Gastrocnemius medialis (tissue), 4 donors: ENCODE measurements around the gene C14orf180. TPM values are rescaled to one million over a fixed set of nuclear protein-coding genes. Genes with fewer than 3 reads are reported as not detected.
"Not testable (repeated sequence)": the region's sequence is repeated elsewhere in the genome, so short reads cannot be mapped to it uniquely, and the experiment has no call there.

Experiments
- ATAC-seq, 2 donors: fragments of 150-250 bp; one replicate each; pipeline ENCODE4 v1.9.1; 2016
- DNase-seq, 2 donors: peaks; one replicate each; pipeline ENCODE4 v3.0.0-alpha.2; 2019
- H3K27ac ChIP-seq, 4 donors: fragments of 200-600 bp; sonication (generic); 1 replicate in 1 of 4; 2 replicates in 3 of 4; pipeline ENCODE4 v1.5.1; 2016 to 2018; ENCODE audit warnings: mild to moderate bottlenecking in 2 of 4, moderate library complexity in 1 of 4
- H3K27me3 ChIP-seq, 3 donors: fragments of 200-600 bp; sonication (generic) in 2 of 3; 1 replicate in 1 of 3; 2 replicates in 2 of 3; pipeline versions ENCODE4 v1.5.1 to v1.6.0; 2016 to 2019; ENCODE audit warnings: mild to moderate bottlenecking in 1 of 3, moderate library complexity in 1 of 3
- H3K36me3 ChIP-seq, 2 donors: fragments of 200-600 bp; sonication (generic) in 1 of 2; one replicate each; pipeline ENCODE4 v1.5.1; 2017 to 2018
- H3K4me1 ChIP-seq, 2 donors: fragments of 200-600 bp; sonication (generic) in 1 of 2; one replicate each; pipeline ENCODE4 v1.5.1; 2016 to 2017; ENCODE audit warnings: mild to moderate bottlenecking in 2 of 2
- H3K4me3 ChIP-seq, 4 donors: fragments of 200-600 bp; sonication (generic) in 3 of 4; 1 replicate in 1 of 4; 2 replicates in 3 of 4; pipeline ENCODE4 v1.5.1; 2016 to 2019; ENCODE audit warnings: mild to moderate bottlenecking in 2 of 4
- H3K9me3 ChIP-seq, 3 donors: fragments of 200-600 bp; sonication (generic) in 2 of 3; 1 replicate in 1 of 3; 2 replicates in 2 of 3; pipeline ENCODE4 v1.5.1; 2016 to 2019
- CTCF ChIP-seq, 5 experiments: fragments of 450-650 bp in 3 of 5; fragments of 200-600 bp in 2 of 5; sonication (generic) in 2 of 5; IDR thresholded peaks in 4 of 5; conservative IDR thresholded peaks in 1 of 5; 1 replicate in 4 of 5; 2 replicates in 1 of 5; pipeline ENCODE4 v1.5.1; 2016 to 2019; ENCODE audit warnings: antibody characterized with exemption in 5 of 5, mild to moderate bottlenecking in 3 of 5, moderate library complexity in 3 of 5
- POLR2A ChIP-seq, 2 donors: fragments of 450-650 bp; IDR thresholded peaks; one replicate each; pipeline ENCODE4 v1.6.1; 2017; ENCODE audit warnings: antibody characterized with exemption in 2 of 2, mild to moderate bottlenecking in 2 of 2, moderate library complexity in 2 of 2
- in situ Hi-C, 4 donors: fragments of 200-750 bp; cut with MboI; loops; one replicate each; pipeline versions ENCODE4 v1.15.0 to v1.8.0; 2017; ENCODE audit warnings: low sequenced_read_pairs in 4 of 4
- intact Hi-C: fragments of 100-400 bp; cut with DNase I; formaldehyde crosslinking; loops from one replicate; pipeline ENCODE4 v1.15.1; 2023; ENCODE audit warnings: low total_unique reads
- total RNA-seq, 4 donors: library from RNA; depleted of rRNA; stranded (reverse); fragments of >200 nt; gene quantifications; one replicate each; pipeline versions ENCODE4 v1.1.0 to v1.2.3, GENCODE V29; 2016

Gene C14orf180
- total RNA-seq, 4 donors from 2014 or later, result 0.16 to 1.5 (median 0.25) TPM

- no peak for DNase-seq
- in situ Hi-C loops (loop anchor here in 1 of 4 donors (25.0 kb wide), 1 partner anchor 498 kb away; the partner anchor contains the start of gene KIF26A), intact Hi-C loops (no loop called here)
- Histone ChIP-seq H3K4me3 (no peak overlapping the region), H3K27me3 (peaks cover 5 to 12% (median 9%) of the 10 kb centered on the region in 3 donors), H3K27ac (no peak overlapping the region), H3K4me1 (no peaks in the 10 kb centered on the region), H3K9me3 (no peaks in the 10 kb centered on the region), H3K36me3 (no peaks in the 10 kb centered on the region)
- no peak for ATAC-seq
- TF ChIP-seq POLR2A (IDR thresholded peaks at IDR 0.05) (no peak), CTCF (IDR thresholded peaks at IDR 0.05 in 4 of 5, conservative IDR thresholded peaks at IDR 0.05 in 1 of 5) (no peak)
These were observed 55.5 kb downstream of the C14orf180 start for GRCh38 chr14:104634886-104635570.

- Histone ChIP-seq H3K27me3 (peaks cover 4 to 15% (median 12%) of the 10 kb centered on the region in 3 donors), H3K4me3 (no peak overlapping the region), H3K4me1 (no peaks in the 10 kb centered on the region), H3K27ac (no peak overlapping the region), H3K9me3 (no peaks in the 10 kb centered on the region), H3K36me3 (no peaks in the 10 kb centered on the region)
- TF ChIP-seq CTCF (IDR thresholded peaks at IDR 0.05 in 4 of 5, conservative IDR thresholded peaks at IDR 0.05 in 1 of 5) (no peak), POLR2A (IDR thresholded peaks at IDR 0.05) (no peak)
- DNase-seq (no peak), ATAC-seq (no peak)
- intact Hi-C loops, result no loop called here
- in situ Hi-C loops, result loop anchor here in 1 of 4 donors (25.0 kb wide), 1 partner anchor 498 kb away; the partner anchor contains the start of gene KIF26A
These were observed 56.2 kb downstream of the C14orf180 start for GRCh38 chr14:104635717-104636116.

- Histone ChIP-seq H3K27ac (no peak overlapping the region), H3K4me1 (no peaks in the 10 kb centered on the region), H3K9me3 (no peaks in the 10 kb centered on the region), H3K4me3 (no peak overlapping the region), H3K27me3 (peaks cover 4 to 15% (median 12%) of the 10 kb centered on the region in 3 donors), H3K36me3 (no peaks in the 10 kb centered on the region)
- in situ Hi-C loops (loop anchor here in 1 of 4 donors (25.0 kb wide), 1 partner anchor 499 kb away; the partner anchor contains the start of gene KIF26A), intact Hi-C loops (no loop called here)
- DNase-seq, result no peak
- TF ChIP-seq POLR2A (IDR thresholded peaks at IDR 0.05) (no peak), CTCF (IDR thresholded peaks at IDR 0.05 in 4 of 5, conservative IDR thresholded peaks at IDR 0.05 in 1 of 5) (no peak)
- no peak for ATAC-seq
These were observed 56.6 kb downstream of the C14orf180 start for GRCh38 chr14:104636131-104636530.

- H3K9me3 ChIP-seq, DNase-seq, intact Hi-C loops, H3K4me1 ChIP-seq, ATAC-seq, H3K36me3 ChIP-seq, H3K27ac ChIP-seq, H3K4me3 ChIP-seq: not testable (repeated sequence)
- peaks cover 4 to 15% (median 12%) of the 10 kb centered on the region in 3 donors for H3K27me3 ChIP-seq
- in situ Hi-C loops, result loop anchor here in 1 of 4 donors (25.0 kb wide), 1 partner anchor 500 kb away; the partner anchor contains the start of gene KIF26A
These were observed 57.4 kb downstream of the C14orf180 start for GRCh38 chr14:104636846-104637545.

GRCh38 chr14:104637546-104638003, 58.0 kb downstream of the C14orf180 start:
- Histone ChIP-seq H3K4me1 (no peaks in the 10 kb centered on the region), H3K9me3 (no peaks in the 10 kb centered on the region), H3K27me3 (peaks cover 4 to 15% (median 12%) of the 10 kb centered on the region in 3 donors), H3K27ac (no peak overlapping the region), H3K4me3 (no peak overlapping the region), H3K36me3 (no peaks in the 10 kb centered on the region)
- in situ Hi-C loops, result loop anchor here in 1 of 4 donors (25.0 kb wide), 1 partner anchor 500 kb away; the partner anchor contains the start of gene KIF26A
- intact Hi-C loops, result no loop called here
- ATAC-seq, result no peak
- TF ChIP-seq CTCF (IDR thresholded peaks at IDR 0.05 in 4 of 5, conservative IDR thresholded peaks at IDR 0.05 in 1 of 5), result no peak
- no peak for TF ChIP-seq POLR2A (IDR thresholded peaks at IDR 0.05)
- DNase-seq, result no peak
